Bronchial epithelial cell (primary cell): ENCODE results near the gene GPR25. TPM values are rescaled to one million over a fixed set of nuclear protein-coding genes. Genes with fewer than 3 reads are reported as not detected.

Experiments used
- DNase-seq: peaks from one replicate; pipeline ENCODE4 v3.0.0-alpha.2; 2010; ENCODE audit warnings: low read depth
- FAIRE-seq: peaks from 2 replicates; lab custom pipeline; 2011; peaks lifted over from hg19 to GRCh38; lab: Jason Lieb, UNC
- H3K27me3 ChIP-seq: 2 replicates; pipeline ENCODE4 v1.5.1; 2011; ENCODE audit warnings: low read length; ENCODE audit not compliant: control insufficient read depth, insufficient read depth
- H3K36me3 ChIP-seq: 2 replicates; pipeline ENCODE4 v1.5.1; 2011; ENCODE audit warnings: low read length; ENCODE audit not compliant: control insufficient read depth, insufficient read depth
- H3K4me3 ChIP-seq: 2 replicates; pipeline ENCODE4 v1.5.1; 2011; ENCODE audit warnings: mild to moderate bottlenecking, low read depth, low read length, control low read depth
- CTCF ChIP-seq: IDR thresholded peaks from 2 replicates; pipeline ENCODE4 v1.5.1; 2011; ENCODE audit warnings: mild to moderate bottlenecking, moderate library complexity, low read length, control low read depth, inconsistent platforms; ENCODE audit not compliant: insufficient read depth, severe bottlenecking
- total RNA-seq: library from RNA; depleted of rRNA; stranded (reverse); fragments of >200 nt; gene quantifications from 2 replicates; pipeline ENCODE4 v1.2.1, GENCODE V29; 2014

GPR25 gene
- total RNA-seq, 1 donor from 2014 or later = not detected

- Histone ChIP-seq H3K4me3 (no peak overlapping the region), H3K27me3 (no peaks in the 10 kb centered on the region), H3K36me3 (no peaks in the 10 kb centered on the region)
- no peak for DNase-seq
- FAIRE-seq = no peak
- no peak for TF ChIP-seq CTCF
Observed at GRCh38 chr1:200866521-200866920, 6.3 kb upstream of the GPR25 start.

GRCh38 chr1:200867018-200867811 is 5.6 kb upstream of the GPR25 start:
- Histone ChIP-seq H3K4me3 (no peak overlapping the region), H3K36me3 (no peaks in the 10 kb centered on the region), H3K27me3 (no peaks in the 10 kb centered on the region)
- TF ChIP-seq CTCF = no peak
- FAIRE-seq (no peak), DNase-seq (no peak)

- FAIRE-seq (no peak), DNase-seq (no peak)
- no peak for TF ChIP-seq CTCF
- Histone ChIP-seq H3K27me3 (peaks cover 18% of the 10 kb centered on the region), H3K36me3 (no peaks in the 10 kb centered on the region), H3K4me3 (no peak overlapping the region)
Observed at GRCh38 chr1:200869376-200869752, 3.4 kb upstream of the GPR25 start.

GRCh38 chr1:200869753-200870391 is 2.9 kb upstream of the GPR25 start:
- DNase-seq (no peak), FAIRE-seq (no peak)
- Histone ChIP-seq H3K27me3 (peaks cover 22% of the 10 kb centered on the region), H3K4me3 (no peak overlapping the region), H3K36me3 (no peaks in the 10 kb centered on the region)
- TF ChIP-seq CTCF = no peak

- TF ChIP-seq CTCF = no peak
- peak overlapping the region; percentile 6 for H3K4me3 ChIP-seq
- peaks cover 26% of the 10 kb centered on the region for H3K27me3 ChIP-seq
- DNase-seq = no peak
- no peak for FAIRE-seq
- H3K36me3 ChIP-seq = no peaks in the 10 kb centered on the region
Observed at GRCh38 chr1:200873116-200873670, 412 bp downstream of the GPR25 start.
